ENCODE results near the gene THSD7B.

- TF ChIP-seq ZFX (IDR thresholded peaks at IDR 0.05; ENCODE audit: borderline replicate concordance) (no peak), CTCF (IDR thresholded peaks at IDR 0.05) (no peak)
Observed at GRCh38 chr2:137291836-137292570, 526.7 kb downstream of the THSD7B start.
